Measurements from ENCODE around the gene C18orf63. TPM values are rescaled to one million over a fixed set of nuclear protein-coding genes. Genes with fewer than 3 reads are reported as not detected.

The C18orf63 gene
- total RNA-seq, 2 donors from 2014 or later: not detected

DNA sequence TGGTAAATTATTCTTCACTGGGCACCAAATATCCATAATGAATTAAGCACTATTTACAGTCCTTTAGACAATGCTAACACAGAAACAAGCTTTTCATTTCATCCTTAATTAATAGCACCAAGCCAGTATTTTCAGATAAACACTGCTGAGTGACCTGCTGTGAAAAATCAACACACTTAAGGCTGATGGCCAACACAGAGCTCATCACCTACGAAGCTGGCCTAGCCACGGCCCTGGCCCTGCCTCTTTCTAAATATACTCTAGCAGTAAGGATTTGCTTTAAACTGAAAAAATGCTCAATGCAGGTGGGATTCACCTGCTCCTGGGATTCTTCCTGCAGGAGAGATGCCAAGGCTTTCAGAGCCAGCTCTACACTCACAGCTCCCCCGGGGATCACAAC is 42.2 kb upstream of the C18orf63 start:
- Histone ChIP-seq H3K27ac (no peak overlapping the region), H3K27me3 (no peaks in the 10 kb centered on the region), H3K9me3 (no peaks in the 10 kb centered on the region), H3K9ac (ENCODE audit: low read depth in 2 of 2, low read length in 2 of 2) (no peak overlapping the region), H3K36me3 (no peaks in the 10 kb centered on the region), H3K4me3 (no peak overlapping the region), H3K4me1 (no peaks in the 10 kb centered on the region)
- intact Hi-C loops (cut with DNase I): no loop called here
- TF ChIP-seq, protein P1, sequence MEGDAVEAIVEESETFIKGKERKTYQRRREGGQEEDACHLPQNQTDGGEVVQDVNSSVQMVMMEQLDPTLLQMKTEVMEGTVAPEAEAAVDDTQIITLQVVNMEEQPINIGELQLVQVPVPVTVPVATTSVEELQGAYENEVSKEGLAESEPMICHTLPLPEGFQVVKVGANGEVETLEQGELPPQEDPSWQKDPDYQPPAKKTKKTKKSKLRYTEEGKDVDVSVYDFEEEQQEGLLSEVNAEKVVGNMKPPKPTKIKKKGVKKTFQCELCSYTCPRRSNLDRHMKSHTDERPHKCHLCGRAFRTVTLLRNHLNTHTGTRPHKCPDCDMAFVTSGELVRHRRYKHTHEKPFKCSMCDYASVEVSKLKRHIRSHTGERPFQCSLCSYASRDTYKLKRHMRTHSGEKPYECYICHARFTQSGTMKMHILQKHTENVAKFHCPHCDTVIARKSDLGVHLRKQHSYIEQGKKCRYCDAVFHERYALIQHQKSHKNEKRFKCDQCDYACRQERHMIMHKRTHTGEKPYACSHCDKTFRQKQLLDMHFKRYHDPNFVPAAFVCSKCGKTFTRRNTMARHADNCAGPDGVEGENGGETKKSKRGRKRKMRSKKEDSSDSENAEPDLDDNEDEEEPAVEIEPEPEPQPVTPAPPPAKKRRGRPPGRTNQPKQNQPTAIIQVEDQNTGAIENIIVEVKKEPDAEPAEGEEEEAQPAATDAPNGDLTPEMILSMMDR (IDR thresholded peaks at IDR 0.05): no peak
- no peak for DNase-seq

DNA sequence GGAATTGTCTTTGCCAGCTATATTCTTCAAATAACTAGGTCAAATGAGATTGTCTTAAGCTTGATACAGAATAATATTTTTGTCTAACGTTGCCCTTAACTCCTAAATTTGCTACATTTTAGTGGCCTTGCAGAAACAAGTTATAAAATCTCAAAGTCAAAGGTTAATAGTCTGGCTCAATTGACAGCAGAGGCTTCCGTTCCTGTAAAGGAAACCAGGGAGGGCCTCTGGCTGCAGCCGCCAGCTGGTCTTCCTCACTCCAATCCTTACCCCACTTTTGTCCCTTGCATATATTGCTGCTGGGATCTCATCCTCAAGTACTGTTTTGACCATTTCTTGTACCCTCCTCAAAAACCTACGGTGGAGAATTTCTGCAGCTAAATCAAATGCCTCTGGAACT is 40.9 kb upstream of the C18orf63 start:
- Histone ChIP-seq H3K4me1 (no peaks in the 10 kb centered on the region), H3K27me3 (no peaks in the 10 kb centered on the region), H3K27ac (no peak overlapping the region), H3K36me3 (no peaks in the 10 kb centered on the region), H3K4me3 (no peak overlapping the region), H3K9me3 (no peaks in the 10 kb centered on the region), H3K9ac (ENCODE audit: low read depth in 2 of 2, low read length in 2 of 2) (no peak overlapping the region)
- intact Hi-C loops (cut with DNase I): no loop called here
- no peak for DNase-seq
- TF ChIP-seq, protein P1 (IDR thresholded peaks at IDR 0.05): no peak

DNA sequence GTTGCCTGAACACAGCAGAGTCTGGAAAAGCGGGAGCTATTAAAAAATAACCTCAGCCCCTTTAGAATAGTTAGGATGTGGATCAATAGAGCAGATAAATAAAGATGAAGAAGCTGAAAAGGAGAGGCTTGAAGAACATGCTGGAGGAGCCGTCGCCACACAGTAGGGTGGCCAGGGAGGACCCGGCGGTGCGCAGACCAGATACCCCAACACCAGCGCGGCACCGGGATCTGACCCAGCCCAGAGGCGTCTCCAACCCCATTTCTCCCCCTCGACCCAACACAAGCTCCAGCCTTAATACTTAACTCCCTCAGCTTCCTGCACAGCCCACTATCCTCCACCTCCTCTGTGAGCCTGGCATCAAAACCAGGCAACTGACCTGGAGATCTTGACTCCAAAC is 39.9 kb upstream of the C18orf63 start:
- no peaks in the 10 kb centered on the region for H3K4me1 ChIP-seq
- no peak overlapping the region for H3K27ac ChIP-seq

DNA sequence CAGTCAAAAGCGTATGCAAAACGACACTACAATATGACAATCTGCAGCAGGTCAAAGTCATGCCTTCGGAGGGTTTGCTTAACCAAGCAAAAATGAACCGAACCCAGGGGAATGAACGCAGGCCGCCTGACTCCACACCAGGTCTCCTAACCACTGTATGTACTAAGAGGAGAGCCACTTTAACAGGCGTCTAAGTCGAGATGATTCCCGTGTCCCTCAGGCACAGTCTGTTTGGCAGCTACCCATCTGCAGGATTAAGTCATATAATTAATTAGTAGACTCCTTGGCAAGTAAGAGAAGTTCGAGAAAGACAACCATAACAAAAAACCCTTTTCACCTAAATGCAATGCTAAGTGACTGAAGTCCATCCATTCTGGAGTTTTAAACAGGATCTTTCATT is 39.0 kb upstream of the C18orf63 start:
- TF ChIP-seq, protein P1 (IDR thresholded peaks at IDR 0.05): no peak
- H3K4me1 ChIP-seq: no peaks in the 10 kb centered on the region

More for the DNA sequence above, 39.9 kb upstream of the C18orf63 start:
- Histone ChIP-seq H3K9ac (ENCODE audit: low read depth in 2 of 2, low read length in 2 of 2) (no peak overlapping the region), H3K36me3 (no peaks in the 10 kb centered on the region), H3K27me3 (no peaks in the 10 kb centered on the region), H3K4me3 (no peak overlapping the region), H3K9me3 (no peaks in the 10 kb centered on the region)
- DNase-seq: no peak
- TF ChIP-seq, protein P1 (IDR thresholded peaks at IDR 0.05): no peak
- intact Hi-C loops (cut with DNase I): no loop called here

DNA sequence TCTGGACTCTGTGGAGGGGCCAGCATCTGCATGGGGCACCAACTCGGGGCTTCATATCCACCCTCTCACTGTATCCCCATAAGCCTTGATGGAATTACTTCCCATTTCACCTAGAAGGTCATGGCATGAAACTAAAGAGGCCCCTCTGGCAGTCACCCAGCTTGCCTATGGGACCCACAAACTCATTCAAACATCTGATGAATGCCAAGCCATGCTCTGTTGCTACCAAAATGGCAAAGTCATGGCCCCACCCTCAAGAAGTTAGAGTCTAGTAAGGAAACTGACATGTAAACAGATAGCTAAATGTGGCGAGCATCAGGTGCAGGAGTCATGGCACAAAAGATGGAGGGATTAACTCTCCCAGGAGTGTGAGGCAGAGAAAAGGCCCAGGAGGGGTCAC is 38.3 kb upstream of the C18orf63 start:
- no peaks in the 10 kb centered on the region for H3K27me3 ChIP-seq
- H3K4me3 ChIP-seq: no peak overlapping the region
- no peak for DNase-seq
- TF ChIP-seq, protein P1 (IDR thresholded peaks at IDR 0.05): no peak
- H3K36me3 ChIP-seq: no peaks in the 10 kb centered on the region
- intact Hi-C loops (cut with DNase I): no loop called here
- no peak overlapping the region for H3K27ac ChIP-seq
- no peak overlapping the region for H3K9ac ChIP-seq (ENCODE audit: low read depth in 2 of 2, low read length in 2 of 2)
- H3K9me3 ChIP-seq: no peaks in the 10 kb centered on the region
- peaks cover 3% of the 10 kb centered on the region for H3K4me1 ChIP-seq

More for the DNA sequence above, 39.0 kb upstream of the C18orf63 start:
- Histone ChIP-seq H3K27me3 (no peaks in the 10 kb centered on the region), H3K36me3 (no peaks in the 10 kb centered on the region), H3K9me3 (no peaks in the 10 kb centered on the region), H3K27ac (no peak overlapping the region), H3K4me3 (no peak overlapping the region), H3K9ac (ENCODE audit: low read depth in 2 of 2, low read length in 2 of 2) (no peak overlapping the region)
- intact Hi-C loops (cut with DNase I): no loop called here
- no peak for DNase-seq

DNA sequence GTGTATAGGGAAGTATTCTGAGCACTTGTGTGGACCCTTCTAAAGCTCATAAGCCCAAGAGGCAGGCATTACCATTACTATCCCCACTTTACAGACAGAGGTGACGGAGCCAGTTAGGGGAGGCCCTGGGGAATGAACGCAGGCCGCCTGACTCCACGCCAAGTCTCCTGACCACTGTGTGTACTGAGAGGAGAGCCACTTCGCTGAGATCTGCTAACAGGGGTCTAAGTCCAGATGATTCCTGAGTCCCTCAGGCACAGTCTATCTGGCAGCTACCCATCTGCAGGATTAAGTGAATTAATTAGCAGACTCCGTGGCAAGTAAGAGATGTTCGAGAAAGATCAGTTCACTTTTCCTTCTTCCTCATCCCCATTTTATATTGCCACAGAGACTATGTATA is 37.6 kb upstream of the C18orf63 start:
- Histone ChIP-seq H3K9ac (ENCODE audit: low read depth in 2 of 2, low read length in 2 of 2) (no peak overlapping the region), H3K9me3 (no peaks in the 10 kb centered on the region), H3K36me3 (no peaks in the 10 kb centered on the region), H3K4me3 (no peak overlapping the region), H3K27ac (no peak overlapping the region), H3K4me1 (peaks cover 7% of the 10 kb centered on the region), H3K27me3 (no peaks in the 10 kb centered on the region)
- TF ChIP-seq, protein P1 (IDR thresholded peaks at IDR 0.05): no peak
- intact Hi-C loops (cut with DNase I): no loop called here
- no peak for DNase-seq

Measured in colonic mucosa (tissue), 4 donors.